ENCODE measurements around the gene CDH4. TPM values are rescaled to one million over a fixed set of nuclear protein-coding genes. Genes with fewer than 3 reads are reported as not detected.

Gene CDH4
- total RNA-seq, 1 experiment from 2014 or later, result 3.8 TPM

DNA sequence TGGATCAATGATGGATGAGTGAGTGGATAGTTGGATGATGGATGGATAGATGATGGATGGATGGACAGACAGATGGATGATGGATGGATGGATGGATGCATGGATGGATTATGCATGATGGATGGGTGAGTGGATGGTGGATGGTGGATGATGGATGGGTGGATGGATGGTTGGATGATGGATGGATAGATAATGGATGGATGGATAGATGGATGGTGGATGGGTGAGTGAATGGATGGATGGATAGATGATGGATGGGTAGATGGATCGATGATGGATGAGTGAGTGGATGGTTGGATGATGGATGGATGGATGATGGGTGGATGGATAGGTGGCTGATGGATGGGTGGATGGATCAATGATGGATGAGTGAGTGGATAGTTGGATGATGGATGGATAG lies 637.6 kb downstream of the CDH4 start:
- DNase-seq (ENCODE audit: low read depth), result no peak

DNA sequence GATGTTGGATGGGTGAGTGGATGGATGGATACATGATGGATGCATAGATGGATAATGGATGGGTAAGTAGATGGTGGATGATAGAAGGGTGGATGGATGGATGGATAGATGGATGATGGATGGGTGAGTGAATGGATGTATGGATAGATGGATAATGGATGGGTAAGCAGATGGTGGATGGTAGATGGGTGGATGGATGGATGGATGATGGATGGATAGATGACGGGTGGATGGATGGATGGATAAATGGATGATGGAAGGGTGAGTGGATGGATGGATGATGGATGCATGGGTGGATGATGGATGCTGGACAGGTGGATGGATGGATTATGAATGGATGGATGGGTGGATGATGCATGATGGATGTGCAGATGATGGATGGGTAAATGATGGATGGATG lies 638.1 kb downstream of the CDH4 start:
- no peak for DNase-seq (ENCODE audit: low read depth)

DNA sequence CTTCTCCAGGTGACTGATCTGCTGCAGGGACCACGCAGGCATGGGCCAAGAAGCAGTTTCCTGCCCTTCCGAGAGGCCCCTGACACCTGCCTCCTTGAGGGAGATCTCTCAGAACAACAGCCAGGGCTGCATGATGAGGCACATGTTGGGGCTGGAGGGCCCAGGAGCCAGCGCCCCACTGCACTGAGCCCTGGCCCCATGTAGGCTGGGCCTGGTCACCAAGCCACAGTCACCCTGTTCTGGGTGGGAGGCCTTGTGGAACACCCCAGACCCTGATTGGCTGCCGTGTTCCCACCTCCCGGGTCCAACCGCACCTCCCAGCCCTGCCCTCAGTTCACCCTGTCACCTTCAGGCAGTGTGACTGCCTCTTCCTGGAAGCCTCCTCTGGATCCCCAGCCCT lies 639.4 kb downstream of the CDH4 start:
- DNase-seq (ENCODE audit: low read depth), result no peak

DNA sequence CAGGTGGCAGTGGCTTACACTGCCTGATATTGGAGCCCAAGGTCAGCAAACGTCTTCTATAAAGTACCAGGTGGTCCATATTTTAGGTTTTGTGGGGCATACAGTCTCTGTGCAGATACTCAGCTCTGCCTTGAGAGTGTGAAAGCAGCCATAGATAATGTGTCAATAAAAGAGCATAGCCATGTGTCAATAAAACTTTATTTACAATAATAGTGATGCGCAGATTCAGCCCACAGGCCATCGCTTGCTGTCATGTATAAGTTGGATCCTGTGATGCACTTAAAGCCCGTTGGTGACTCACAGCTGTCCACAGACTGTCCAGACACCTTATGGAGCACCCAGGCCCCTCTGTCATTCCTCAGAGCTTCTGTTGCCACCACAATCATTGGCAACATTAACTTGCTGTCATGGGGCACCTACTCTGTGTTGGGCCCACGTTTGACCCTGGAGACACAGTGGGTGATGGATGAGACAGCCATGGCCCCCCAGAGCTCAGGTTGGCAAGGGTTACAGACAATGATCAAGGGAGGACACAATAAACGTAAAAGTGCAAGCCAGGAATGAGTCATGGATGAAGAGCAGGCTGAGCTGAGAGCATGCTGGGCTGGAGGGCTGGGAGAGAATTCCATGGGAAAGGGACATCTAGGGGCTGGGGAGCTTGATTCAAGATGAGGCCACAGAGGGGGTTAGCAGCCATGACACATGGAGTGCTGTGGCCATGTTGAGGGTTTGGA lies 640.0 kb downstream of the CDH4 start:
- no peak for DNase-seq (ENCODE audit: low read depth)

DNA sequence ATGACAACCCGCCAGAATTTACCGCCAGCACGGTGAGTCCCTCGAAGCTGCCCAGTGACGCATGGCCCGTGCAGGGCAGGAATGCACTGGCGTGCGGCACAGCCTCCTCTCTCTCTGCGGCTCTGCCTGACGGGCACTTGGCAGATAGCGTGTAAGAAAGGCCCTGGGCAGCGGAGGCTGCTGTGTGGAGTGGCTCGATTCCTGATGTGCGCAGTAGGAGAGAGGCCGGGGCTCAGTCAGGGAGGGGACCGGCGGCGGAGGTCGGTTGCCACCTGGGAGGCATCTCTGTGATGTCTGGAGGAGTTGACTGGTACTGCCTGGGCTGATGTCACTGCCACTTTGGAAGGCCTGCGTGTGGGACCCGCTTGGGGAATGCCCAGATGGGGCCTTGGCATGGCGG lies 643.0 kb downstream of the CDH4 start:
- peak; percentile 67 for DNase-seq (ENCODE audit: low read depth)

DNA sequence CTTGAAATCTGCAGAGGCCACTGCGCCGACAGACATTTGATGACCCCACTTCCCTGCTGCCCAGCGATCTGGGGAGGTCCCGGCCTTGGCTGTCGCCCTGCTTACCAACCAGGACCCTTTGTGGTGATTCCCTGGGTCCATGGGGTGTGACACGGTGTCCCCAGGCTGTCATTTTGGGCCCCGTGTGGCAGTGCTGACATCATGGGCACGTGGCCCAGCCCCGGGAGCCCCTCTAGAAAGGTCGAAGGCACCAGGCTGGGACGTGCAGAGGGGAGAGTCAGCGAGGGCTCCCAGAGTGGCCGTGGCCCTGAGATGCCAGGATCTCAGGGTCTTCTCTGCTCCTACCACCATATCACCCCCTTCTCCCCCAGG lies 643.6 kb downstream of the CDH4 start:
- no peak for DNase-seq (ENCODE audit: low read depth)

DNA sequence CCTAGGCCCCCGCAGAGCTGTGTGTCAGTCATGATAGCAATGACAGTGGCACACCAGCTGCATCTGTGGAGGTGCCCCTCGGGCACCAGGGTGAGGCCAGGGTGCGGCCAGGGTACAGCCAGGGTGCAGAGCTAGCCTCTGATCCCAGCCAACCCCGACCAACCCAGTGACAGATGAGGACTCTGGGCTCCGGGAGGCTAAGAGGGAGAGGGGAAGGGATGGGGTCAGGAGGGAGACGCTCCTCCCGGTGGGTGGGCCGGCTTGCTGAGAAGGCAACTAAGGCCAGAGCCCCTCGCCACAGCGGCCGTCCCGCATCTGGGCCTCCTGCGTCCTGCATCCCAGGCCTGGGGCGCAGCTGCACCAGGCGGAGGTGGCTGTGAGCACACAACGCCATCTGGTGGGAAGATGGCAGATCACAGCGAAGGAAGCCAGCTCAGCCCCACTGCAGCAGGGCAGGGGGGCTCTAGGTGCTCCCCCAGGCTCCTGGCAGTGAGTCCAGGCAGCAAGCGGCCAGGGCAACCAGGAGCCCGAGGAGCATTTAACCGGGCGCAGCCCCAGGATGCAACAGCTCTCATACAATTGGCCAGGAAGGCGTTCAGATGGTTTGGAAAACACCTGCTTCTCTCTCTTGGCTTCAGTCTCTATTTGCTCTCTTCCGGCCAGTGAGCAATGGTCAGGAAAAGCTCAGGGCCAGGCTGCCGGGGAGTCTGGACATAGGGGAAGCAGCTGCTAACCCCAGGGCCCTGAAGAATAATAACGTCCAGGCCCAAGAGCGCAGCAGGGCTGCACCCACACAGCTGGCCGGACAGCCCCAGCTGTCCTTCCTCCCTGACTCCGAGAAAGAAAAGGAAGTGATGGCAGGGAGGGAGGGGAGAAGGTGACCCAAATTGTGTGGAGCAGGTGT lies 644.2 kb downstream of the CDH4 start:
- peak; percentile 66 for DNase-seq (ENCODE audit: low read depth)

DNA sequence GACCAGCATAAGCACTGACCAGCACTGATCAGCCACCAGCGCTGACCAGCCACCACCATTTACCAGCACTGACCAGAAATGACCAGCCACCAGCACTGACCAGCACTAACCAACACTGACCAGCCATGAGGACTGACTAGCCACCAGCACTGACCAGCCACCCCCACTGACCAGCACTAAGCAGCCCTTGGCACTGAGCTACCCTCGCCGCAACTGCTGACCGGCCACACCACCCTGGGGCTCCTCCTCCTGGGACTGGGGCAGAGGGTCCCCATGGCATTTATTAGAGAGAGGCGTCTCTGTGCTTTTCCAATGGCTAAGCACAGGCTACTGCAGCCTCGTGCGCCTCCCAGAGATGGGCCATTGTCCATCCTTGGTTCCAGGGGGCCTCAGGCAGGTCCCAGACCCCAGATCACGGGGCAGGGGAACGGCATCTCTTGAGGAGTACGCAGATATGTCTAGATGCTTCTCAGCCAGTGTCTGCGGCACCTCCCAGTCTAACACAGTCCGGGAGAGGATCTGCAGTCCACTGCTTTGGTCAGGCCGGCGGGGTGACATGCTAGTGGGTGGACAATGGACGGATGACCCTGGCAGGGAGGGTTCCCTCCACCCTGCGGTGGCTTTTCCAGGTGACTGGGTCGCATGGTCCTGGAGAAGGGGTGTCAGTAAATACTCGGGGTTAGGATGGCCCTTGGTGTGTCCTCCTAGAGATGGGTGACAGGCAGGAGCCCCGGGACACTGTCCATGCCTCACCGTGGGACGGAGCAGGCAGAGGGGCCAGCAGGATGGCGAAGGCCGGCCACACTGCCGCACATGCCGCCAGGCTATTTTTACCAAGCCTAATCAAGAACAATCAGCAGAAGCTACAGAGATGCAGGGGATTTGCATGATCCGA lies 645.6 kb downstream of the CDH4 start:
- DNase-seq (ENCODE audit: low read depth), result no peak

DNA sequence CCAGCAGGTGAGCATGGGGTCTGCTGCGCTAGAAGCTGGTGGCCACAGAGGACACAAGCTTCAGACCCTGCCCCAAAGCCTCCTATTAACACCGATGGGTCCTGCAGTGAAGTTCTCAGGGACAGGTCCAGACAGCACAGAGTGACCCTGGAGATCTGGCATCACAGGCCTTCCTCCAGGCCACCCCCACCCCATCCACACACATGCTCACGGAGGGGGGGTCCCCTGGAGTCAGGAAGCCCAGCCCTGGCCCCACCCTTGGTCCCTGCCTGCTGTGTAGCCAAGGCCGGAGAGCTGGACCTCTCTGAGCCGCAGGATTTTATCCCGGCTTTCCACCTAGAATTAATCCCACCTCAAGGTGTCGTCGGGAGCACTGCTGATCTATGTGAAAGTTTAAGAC lies 646.3 kb downstream of the CDH4 start:
- no peak for DNase-seq (ENCODE audit: low read depth)

DNA sequence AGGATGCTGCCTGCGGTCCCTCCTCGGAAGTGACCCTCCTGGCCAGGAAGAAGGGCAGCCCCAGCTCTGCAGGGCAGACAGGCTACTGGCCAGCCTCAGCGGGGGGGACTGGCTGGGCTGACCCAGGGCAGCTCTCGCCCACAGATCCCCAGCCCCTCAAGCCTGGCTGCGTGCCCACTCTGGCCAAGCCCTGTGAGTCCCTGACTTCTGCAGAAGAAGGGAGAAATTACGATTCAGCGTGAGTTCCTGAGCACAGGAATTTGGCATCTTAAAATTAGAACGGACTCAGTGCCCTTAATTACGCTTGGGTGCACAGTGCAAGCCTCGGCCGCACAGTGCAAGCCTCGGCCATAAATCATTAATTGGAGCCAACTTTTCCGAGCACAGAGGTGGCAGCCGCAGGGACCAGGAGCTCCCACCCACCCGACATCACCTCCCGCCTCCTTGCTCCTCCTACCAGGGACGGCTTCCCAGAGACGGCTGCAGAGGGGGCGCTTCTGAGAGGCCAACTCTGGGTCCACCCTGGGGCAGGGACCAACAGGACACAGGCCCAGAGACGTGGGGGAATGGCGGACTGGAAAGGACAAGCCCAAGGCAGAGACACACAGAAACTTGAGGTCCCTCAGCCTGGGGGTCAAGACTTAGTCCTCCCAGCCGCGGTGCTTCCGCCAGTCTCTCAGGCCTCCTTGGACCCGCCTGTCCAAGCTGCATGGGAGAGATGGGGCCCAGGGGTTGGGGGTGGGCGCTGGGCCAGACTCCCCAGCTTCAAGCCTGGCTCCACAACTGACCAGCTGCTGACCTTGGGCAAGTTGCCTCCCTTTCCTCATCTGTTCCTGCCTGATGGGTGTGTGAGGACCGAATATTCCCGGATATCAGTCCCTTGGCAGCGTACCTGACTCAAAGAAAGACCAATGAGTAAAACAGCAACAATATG lies 648.2 kb downstream of the CDH4 start:
- DNase-seq (ENCODE audit: low read depth), result no peak

DNA sequence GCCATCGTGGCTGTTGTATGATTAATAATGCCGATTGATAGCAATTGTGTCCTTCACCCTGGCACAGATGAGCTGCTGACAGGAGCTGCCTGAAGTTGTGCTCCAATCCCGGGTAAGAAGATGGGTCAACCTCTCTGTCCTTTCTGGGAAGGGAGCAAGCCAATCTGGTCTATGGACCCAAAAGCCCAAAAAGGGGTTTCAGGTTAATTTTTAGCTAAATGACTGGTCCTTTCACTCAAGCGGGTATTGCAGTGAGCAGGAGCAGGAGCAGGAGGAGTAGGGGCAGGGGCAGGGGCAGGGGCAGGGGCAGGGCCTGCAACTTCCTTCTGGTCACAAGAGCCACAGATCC lies 648.9 kb downstream of the CDH4 start:
- no peak for DNase-seq (ENCODE audit: low read depth)

DNA sequence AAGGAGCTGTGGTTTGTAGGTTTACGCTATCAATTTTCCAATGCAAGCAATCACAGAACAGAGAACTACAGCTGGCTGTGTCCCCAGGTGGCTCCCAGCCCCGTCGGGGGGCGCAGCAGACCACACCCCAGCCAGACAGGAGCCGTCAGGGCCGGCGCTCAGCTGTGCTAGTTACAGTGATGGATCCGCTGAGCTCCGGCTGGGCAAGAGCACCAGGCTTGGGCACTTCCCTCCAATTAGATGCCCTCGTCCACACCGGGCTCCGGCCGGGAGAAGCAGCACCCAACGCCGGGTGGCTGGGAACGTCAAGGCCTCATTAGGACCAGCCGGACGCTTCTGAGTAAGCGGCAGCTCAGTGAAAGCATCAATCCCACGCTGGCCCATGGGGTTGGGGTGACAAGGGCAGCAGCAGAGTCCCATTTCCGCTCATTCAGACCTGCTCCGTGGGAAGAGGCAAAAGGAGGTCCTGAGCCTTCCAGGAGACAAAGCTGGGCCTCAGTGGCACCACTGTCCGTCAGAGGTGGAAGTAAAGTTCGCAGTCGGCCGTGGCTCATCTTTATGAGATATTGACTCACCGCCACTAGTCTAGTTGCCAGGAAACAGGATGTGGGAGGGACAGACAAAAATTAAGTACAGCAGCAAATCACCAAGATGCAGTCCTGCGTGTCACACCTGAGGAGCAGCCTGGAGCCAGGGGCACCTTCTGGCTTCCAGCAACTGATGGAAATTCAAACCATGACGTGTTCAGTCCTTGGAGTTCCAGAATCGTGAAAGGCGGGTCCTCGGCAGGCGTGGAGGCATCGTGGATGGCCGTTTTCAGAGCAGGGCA lies 649.5 kb downstream of the CDH4 start:
- DNase-seq (ENCODE audit: low read depth), result peak; percentile 53

DNA sequence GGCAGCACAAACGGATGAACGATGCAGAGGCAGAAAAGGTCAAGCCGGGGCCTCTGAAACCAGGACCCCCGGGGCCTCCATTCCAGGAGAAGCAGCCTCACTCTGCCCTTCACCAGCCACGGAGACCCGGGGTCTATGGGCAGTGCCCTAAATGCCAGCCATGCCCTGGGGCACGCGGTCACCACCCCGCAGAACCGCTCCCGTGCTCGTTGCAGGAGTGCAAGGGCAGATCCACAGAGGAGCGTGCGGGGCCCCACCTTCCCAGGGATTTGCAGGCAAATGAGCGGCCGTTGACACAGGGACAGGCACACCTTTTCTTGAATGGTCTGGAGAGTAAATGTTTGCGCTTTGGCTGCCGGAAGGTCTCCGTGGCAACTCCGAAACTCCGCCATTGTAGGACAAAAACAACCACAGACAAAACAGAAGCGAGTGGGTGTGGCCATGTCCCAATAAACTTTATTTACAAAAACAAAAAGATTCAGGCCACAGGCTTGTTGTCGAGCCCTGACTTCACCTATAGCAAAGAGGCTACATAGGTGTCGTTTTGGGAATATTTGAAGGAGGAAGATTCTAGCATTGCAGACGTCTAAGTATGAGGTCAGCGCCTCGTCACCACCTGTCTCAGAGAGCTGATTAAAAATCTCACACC lies 650.3 kb downstream of the CDH4 start:
- no peak for DNase-seq (ENCODE audit: low read depth)

DNA sequence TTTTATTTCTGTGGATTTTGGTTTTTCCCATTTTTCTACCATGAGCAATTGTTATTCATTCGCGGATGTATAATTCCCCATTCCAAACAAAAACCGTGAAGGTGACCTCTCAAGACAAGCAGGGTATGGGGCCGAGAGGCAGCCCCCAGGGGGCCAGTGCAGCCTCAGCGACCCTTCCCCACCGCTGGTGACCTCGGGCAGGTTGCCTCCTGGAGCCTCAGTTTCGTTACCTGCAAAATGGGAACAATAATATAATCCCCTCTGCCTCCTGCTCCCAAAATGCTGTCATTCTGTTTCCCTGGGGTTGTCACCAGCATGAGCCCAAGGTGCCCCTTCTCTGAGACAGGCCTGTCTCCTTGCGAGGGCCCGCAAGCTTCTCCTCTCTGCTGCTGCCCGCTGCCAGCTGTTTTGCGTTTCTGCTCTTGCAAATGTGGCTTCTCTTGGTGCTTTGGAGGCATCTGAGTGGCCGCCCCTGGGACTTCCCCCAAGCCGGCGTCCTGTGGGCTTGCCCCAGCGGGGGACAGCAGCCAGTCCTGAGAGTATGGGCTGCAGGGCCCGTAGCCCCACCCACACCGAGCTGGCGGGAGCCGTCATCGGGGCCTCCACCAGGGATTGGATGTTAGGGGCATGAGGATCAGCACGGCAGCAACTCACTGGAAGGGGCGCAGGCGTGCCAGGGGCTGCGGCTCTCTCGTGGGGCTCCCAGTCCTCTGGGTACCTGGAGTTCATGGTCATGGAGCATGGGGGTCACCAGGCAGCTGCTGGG lies 651.7 kb downstream of the CDH4 start:
- peak; percentile 31 for DNase-seq (ENCODE audit: low read depth)

DNA sequence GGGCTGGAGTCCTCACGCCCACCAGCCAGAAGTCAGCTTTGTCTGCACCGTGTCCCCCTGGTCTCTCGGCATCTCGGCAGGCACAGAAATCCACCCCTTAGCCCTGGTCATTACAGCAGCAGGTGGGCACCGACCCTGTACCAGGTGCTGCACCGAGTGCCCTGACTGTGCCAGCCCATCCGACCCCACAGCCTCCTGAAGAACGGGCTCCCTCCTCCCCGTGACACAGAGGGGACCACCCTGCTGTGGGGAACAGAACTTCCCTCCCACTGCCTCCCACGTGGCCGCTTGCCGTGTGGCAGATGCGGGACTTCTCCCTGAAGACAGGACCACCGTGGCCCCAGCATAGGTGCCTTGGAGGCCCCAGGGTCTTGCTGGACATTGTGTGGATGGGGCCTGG lies 652.4 kb downstream of the CDH4 start:
- no peak for DNase-seq (ENCODE audit: low read depth)

DNA sequence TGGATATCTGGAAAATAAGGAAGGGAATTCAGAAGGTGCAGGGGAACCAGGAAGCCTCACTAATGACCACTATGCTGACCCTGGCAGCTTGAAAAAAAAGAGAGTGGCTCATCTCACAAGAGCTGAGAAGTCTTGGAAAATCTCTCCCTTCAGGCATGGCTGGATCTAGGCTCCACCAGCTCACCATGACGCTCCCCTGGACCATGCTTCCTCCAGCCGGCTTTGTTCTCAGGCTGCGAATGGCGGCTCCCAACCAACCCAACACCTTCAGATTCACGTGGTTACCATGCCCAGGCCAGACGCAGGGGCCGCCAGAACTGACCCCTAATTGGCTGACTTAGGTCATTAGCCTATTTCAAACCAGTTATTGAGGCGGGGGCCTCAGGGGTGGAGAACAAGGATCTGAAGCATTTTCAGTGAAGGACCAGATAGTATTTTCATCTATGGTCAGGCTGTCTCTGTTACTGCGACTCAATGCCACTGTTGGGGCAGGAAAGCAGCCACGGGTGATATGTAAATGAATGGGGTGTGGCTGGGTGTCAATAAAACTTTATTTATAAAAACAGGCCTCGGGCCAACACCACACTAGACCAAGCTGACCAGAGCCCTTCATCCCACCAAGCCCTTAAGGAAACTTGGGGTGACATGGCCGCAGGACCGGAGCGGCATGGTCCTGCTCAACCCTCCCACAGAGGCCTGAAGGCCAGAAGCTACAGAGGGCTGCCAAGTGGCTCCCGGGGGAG lies 653.9 kb downstream of the CDH4 start:
- DNase-seq (ENCODE audit: low read depth), result no peak

DNA sequence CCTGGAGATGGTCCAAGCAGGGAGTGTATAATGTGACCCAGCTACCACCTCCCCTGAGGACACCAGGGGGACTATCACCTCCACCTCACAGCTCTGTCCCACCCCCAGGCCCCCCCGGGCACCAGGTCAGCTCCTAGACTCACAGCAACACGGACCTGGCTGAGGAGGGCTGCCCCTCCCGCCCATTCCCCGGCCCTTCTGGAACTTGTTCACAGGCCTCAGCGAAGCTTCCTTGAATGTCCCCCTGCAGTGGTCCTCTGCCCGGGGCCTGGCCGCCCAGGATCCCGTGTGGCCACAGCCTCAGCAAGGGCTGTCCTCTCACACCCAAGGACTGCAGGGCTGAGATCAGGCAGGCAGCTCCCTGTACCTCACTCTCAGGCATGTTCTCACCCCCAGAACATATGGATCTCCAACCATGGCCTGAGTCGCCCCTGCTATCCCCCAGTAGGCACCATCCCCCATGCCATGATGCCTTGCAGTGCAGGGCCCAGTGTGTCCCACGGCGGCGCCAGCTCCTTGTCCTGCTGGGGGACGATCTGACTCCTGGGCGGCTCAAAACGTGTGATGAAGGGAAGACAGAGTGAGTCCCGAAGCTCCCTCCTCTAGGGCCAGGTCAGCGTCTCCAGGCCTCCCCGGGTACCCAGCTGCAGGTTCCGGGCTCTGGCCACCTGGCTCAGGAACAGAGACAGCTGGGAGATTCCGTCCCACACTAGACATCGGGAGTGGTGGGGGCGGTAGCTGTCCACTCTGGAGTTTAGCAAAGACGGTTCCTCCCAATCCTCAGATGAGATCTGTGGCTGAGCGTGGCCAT lies 655.2 kb downstream of the CDH4 start:
- no peak for DNase-seq (ENCODE audit: low read depth)

All from Daoy (cell line).